ENCODE measurements around the gene OR2L8. TPM values are rescaled to one million over a fixed set of nuclear protein-coding genes. Genes with fewer than 3 reads are reported as not detected.

OR2L8 gene
- total RNA-seq, 1 experiment from 2014 or later: not detected

- ChIA-PET CTCF (interaction anchor here (0.6 to 1.1 kb wide), 2 partner anchors 55 to 336 kb away, joined by 3 to 5 read pairs; no protein-coding TSS in a partner anchor), POLR2A (ENCODE audit: unreplicated experiment) (no interaction called here)
- Histone ChIP-seq H3K4me2 (ENCODE audit: low read length) (no peak overlapping the region), H3F3A (ENCODE audit: low read length, unreplicated experiment) (no peaks in the 10 kb centered on the region), H3K9me2 (replicated peaks; ENCODE audit: low read length) (no peaks in the 10 kb centered on the region), H3K4me1 (ENCODE audit: insufficient read depth, low read length) (peaks cover 25% of the 10 kb centered on the region), H3K9ac (ENCODE audit: low read length) (no peak overlapping the region), H3K36me3 (ENCODE audit: low read depth, low read length) (no peaks in the 10 kb centered on the region), H3K4me3 (ENCODE audit: low read length) (no peak overlapping the region), H3K9me3 (ENCODE audit: low read length) (no peaks in the 10 kb centered on the region), H3K27ac (ENCODE audit: low read length) (no peak overlapping the region), H2AFZ (ENCODE audit: low read length) (no peak overlapping the region), H3K27me3 (ENCODE audit: low read length) (no peaks in the 10 kb centered on the region), H3K79me2 (ENCODE audit: low read length) (no peaks in the 10 kb centered on the region), H4K20me1 (ENCODE audit: low read length) (no peaks in the 10 kb centered on the region)
- intact Hi-C loops (cut with micrococcal nuclease): loop anchor here (1.0 to 10.0 kb wide), 3 partner anchors 55 to 339 kb away; no protein-coding TSS in a partner anchor
- no peak for DNase-seq
- no TSS peak for BruUV-seq (replicated peaks)
- ATAC-seq: no peak
- TF ChIP-seq, protein P1, sequence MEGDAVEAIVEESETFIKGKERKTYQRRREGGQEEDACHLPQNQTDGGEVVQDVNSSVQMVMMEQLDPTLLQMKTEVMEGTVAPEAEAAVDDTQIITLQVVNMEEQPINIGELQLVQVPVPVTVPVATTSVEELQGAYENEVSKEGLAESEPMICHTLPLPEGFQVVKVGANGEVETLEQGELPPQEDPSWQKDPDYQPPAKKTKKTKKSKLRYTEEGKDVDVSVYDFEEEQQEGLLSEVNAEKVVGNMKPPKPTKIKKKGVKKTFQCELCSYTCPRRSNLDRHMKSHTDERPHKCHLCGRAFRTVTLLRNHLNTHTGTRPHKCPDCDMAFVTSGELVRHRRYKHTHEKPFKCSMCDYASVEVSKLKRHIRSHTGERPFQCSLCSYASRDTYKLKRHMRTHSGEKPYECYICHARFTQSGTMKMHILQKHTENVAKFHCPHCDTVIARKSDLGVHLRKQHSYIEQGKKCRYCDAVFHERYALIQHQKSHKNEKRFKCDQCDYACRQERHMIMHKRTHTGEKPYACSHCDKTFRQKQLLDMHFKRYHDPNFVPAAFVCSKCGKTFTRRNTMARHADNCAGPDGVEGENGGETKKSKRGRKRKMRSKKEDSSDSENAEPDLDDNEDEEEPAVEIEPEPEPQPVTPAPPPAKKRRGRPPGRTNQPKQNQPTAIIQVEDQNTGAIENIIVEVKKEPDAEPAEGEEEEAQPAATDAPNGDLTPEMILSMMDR (conservative IDR thresholded peaks at IDR 0.05; ENCODE audit: low read depth, low read length): no peak
- TF ChIP-seq EZH2 (IDR thresholded peaks at IDR 0.05; ENCODE audit: low read length, unreplicated experiment): no peak
- no peak for TF ChIP-seq EZH2phosphoT487 (IDR thresholded peaks at IDR 0.05; ENCODE audit: borderline replicate concordance, low read length)
Observed at GRCh38 chr1:247913786-247914185, 34.9 kb upstream of the OR2L8 start.

- Histone ChIP-seq H3K9me2 (replicated peaks; ENCODE audit: low read length) (no peaks in the 10 kb centered on the region), H3K4me3 (ENCODE audit: low read length) (peak overlapping the region; percentile 39), H3F3A (ENCODE audit: low read length, unreplicated experiment) (no peaks in the 10 kb centered on the region), H3K27ac (ENCODE audit: low read length) (peak overlapping the region; percentile 45), H3K9ac (ENCODE audit: low read length) (no peak overlapping the region), H2AFZ (ENCODE audit: low read length) (peak overlapping the region; percentile 18; the same call in 1 of the 2 replicates), H3K79me2 (ENCODE audit: low read length) (no peaks in the 10 kb centered on the region), H3K9me3 (ENCODE audit: low read length) (no peaks in the 10 kb centered on the region), H3K27me3 (ENCODE audit: low read length) (no peaks in the 10 kb centered on the region), H4K20me1 (ENCODE audit: low read length) (no peaks in the 10 kb centered on the region), H3K4me2 (ENCODE audit: low read length) (peak overlapping the region; percentile 72), H3K36me3 (ENCODE audit: low read depth, low read length) (no peaks in the 10 kb centered on the region), H3K4me1 (ENCODE audit: insufficient read depth, low read length) (peaks cover 25% of the 10 kb centered on the region)
- DNase-seq (peak; percentile 93), ATAC-seq (peak; percentile 90)
- CTCF ChIA-PET: interaction anchor here (0.9 kb wide), 1 partner anchor 8 kb away, joined by 5 read pairs; no protein-coding TSS in a partner anchor
- TF ChIP-seq, protein P1 (conservative IDR thresholded peaks at IDR 0.05; ENCODE audit: low read depth, low read length): no peak
- TF ChIP-seq EZH2 (IDR thresholded peaks at IDR 0.05; ENCODE audit: low read length, unreplicated experiment): no peak
- no peak for TF ChIP-seq EZH2phosphoT487 (IDR thresholded peaks at IDR 0.05; ENCODE audit: borderline replicate concordance, low read length)
- POLR2A ChIA-PET (ENCODE audit: unreplicated experiment): no interaction called here
- intact Hi-C loops (cut with micrococcal nuclease): loop anchor here (1.0 to 10.0 kb wide), 4 partner anchors 56 to 340 kb away; partner anchors contain the start of gene OR14A2
- no TSS peak for BruUV-seq (replicated peaks)
Observed at GRCh38 chr1:247914941-247915662, 33.6 kb upstream of the OR2L8 start.

GRCh38 chr1:247919952-247920351, 28.7 kb upstream of the OR2L8 start, which contains the start of gene OR2T8:
Gene OR2T8 (plus strand): TSS chr1:247920252. CDS start chr1:247921018, 766 bp downstream.
- DNase-seq: no peak
- Histone ChIP-seq H4K20me1 (ENCODE audit: low read length) (no peaks in the 10 kb centered on the region), H3K4me1 (ENCODE audit: insufficient read depth, low read length) (peaks cover 13% of the 10 kb centered on the region), H3F3A (ENCODE audit: low read length, unreplicated experiment) (no peaks in the 10 kb centered on the region), H2AFZ (ENCODE audit: low read length) (no peak within 1 kb of the TSS), H3K4me3 (ENCODE audit: low read length) (no peak within 1 kb of the TSS), H3K9me3 (ENCODE audit: low read length) (no peaks in the 10 kb centered on the region), H3K36me3 (ENCODE audit: low read depth, low read length) (no peaks in the 10 kb centered on the region), H3K27me3 (ENCODE audit: low read length) (no peaks in the 10 kb centered on the region), H3K9ac (ENCODE audit: low read length) (no peak within 1 kb of the TSS), H3K4me2 (ENCODE audit: low read length) (no peak within 1 kb of the TSS), H3K79me2 (ENCODE audit: low read length) (no peaks in the 10 kb centered on the region), H3K27ac (ENCODE audit: low read length) (no peak within 1 kb of the TSS), H3K9me2 (replicated peaks; ENCODE audit: low read length) (no peaks in the 10 kb centered on the region)
- POLR2A ChIA-PET (ENCODE audit: unreplicated experiment): no interaction called here
- CTCF ChIA-PET: no interaction called here
- no peak for ATAC-seq
- intact Hi-C loops (cut with micrococcal nuclease): loop anchor here (5.0 to 10.0 kb wide), 2 partner anchors 173 to 345 kb away; partner anchors contain the start of gene OR14A2
- no TSS peak for BruUV-seq (replicated peaks)
- TF ChIP-seq EZH2 (IDR thresholded peaks at IDR 0.05; ENCODE audit: low read length, unreplicated experiment) (no peak), EZH2phosphoT487 (IDR thresholded peaks at IDR 0.05; ENCODE audit: borderline replicate concordance, low read length) (no peak)
- TF ChIP-seq, protein P1 (conservative IDR thresholded peaks at IDR 0.05; ENCODE audit: low read depth, low read length): no peak

All from PC-3 (cell line).